SK-N-SH (cell line): ENCODE results near the gene SBDS. TPM values are rescaled to one million over a fixed set of nuclear protein-coding genes. Genes with fewer than 3 reads are reported as not detected.
"Not testable (repeated sequence)": the region's sequence is repeated elsewhere in the genome, so short reads cannot be mapped to it uniquely, and the experiment has no call there.

Source experiments
- CTCF ChIA-PET: fragments of 300-600, 350-600 bp; formaldehyde crosslinking; extraction: SDS; loops from one replicate; lab custom pipeline; 2021; lab: Yijun Ruan, JAX
- POLR2A ChIA-PET: fragments of 350-600 bp; sonication (Branson Sonifier 250); formaldehyde crosslinking; extraction: SDS; loops from one replicate; lab custom pipeline; 2020; ENCODE audit warnings: antibody characterized with exemption, inconsistent platforms; lab: Yijun Ruan, JAX
- DNase-seq: peaks from one replicate; pipeline ENCODE4 v3.0.0; 2012
- H2AFZ ChIP-seq: fragments of 200-600 bp; sonication (generic); 2 replicates; pipeline ENCODE4 v1.8.1; 2016; ENCODE audit warnings: antibody characterized with exemption, mild to moderate bottlenecking, low read depth
- H3F3A ChIP-seq: fragments of 200-600 bp; sonication (generic); replicated peaks from 2 replicates; pipeline ENCODE3; 2016; ENCODE audit warnings: antibody characterized with exemption, mild to moderate bottlenecking; ENCODE audit not compliant: insufficient read depth
- H3K27ac ChIP-seq, 2 experiments: fragments of 200-500 bp in 1 of 2; fragments of 200-600 bp in 1 of 2; sonication (Bioruptor generic) in 1 of 2; sonication (generic), shearing (Covaris generic) in 1 of 2; 2 replicates each; pipeline versions ENCODE4 v1.5.1 to v1.6.1; 2014 to 2016; ENCODE audit warnings: low read depth in 2 of 2, inconsistent platforms in 1 of 2, low read length in 1 of 2, mild to moderate bottlenecking in 1 of 2, mixed read lengths in 1 of 2
- H3K27me3 ChIP-seq: fragments of 200-600 bp; sonication (generic), shearing (Covaris generic); 2 replicates; pipeline ENCODE4 v1.6.1; 2016; ENCODE audit warnings: mixed run types; ENCODE audit not compliant: insufficient read depth
- H3K36me3 ChIP-seq, 2 experiments: fragments of 200-500 bp in 1 of 2; fragments of 200-600 bp in 1 of 2; sonication (Bioruptor generic) in 1 of 2; sonication (generic) in 1 of 2; replicated peaks in 1 of 2; 2 replicates each; pipeline versions ENCODE3 to v1.5.1; 2014 to 2016; ENCODE audit warnings: low read length in 1 of 2, mild to moderate bottlenecking in 1 of 2; ENCODE audit not compliant: insufficient read depth in 2 of 2, control insufficient read depth in 1 of 2
- H3K4me1 ChIP-seq, 2 experiments: fragments of 200-500 bp in 1 of 2; fragments of 200-600 bp in 1 of 2; sonication (Bioruptor generic) in 1 of 2; sonication (generic), shearing (Covaris generic) in 1 of 2; 2 replicates each; pipeline versions ENCODE4 v1.5.1 to v1.6.1; 2014 to 2016; ENCODE audit warnings: low read depth in 1 of 2, low read length in 1 of 2, mixed run types in 1 of 2; ENCODE audit not compliant: insufficient read depth in 2 of 2, control insufficient read depth in 1 of 2
- H3K4me2 ChIP-seq: fragments of 200-600 bp; sonication (generic), shearing (Covaris generic); 2 replicates; pipeline ENCODE4 v1.6.1; 2017; ENCODE audit warnings: mixed run types
- H3K4me3 ChIP-seq, 2 experiments: fragments of 200-500 bp in 1 of 2; fragments of 200-600 bp in 1 of 2; sonication (Bioruptor generic) in 1 of 2; sonication (generic), shearing (Covaris generic) in 1 of 2; 2 replicates each; pipeline versions ENCODE4 v1.5.1 to v1.8.1; 2014 to 2016; ENCODE audit warnings: low read depth in 2 of 2, inconsistent platforms in 1 of 2, low read length in 1 of 2, mild to moderate bottlenecking in 1 of 2, mixed read lengths in 1 of 2, moderate library complexity in 1 of 2
- H3K79me2 ChIP-seq: fragments of 200-600 bp; sonication (generic); 2 replicates; pipeline ENCODE4 v1.8.1; 2017; ENCODE audit warnings: mild to moderate bottlenecking; ENCODE audit not compliant: insufficient read depth
- H3K9ac ChIP-seq: fragments of 200-600 bp; sonication (generic); 2 replicates; pipeline ENCODE4 v1.6.1; 2017; ENCODE audit warnings: mixed run types
- H3K9me2 ChIP-seq: fragments of 200-600 bp; sonication (generic); 2 replicates; pipeline ENCODE4 v1.6.1; 2017; ENCODE audit warnings: mixed run types
- H3K9me3 ChIP-seq: fragments of 200-600 bp; sonication (generic); 2 replicates; pipeline ENCODE4 v1.6.1; 2017; ENCODE audit warnings: mixed run types, mild to moderate bottlenecking, moderate library complexity
- H4K20me1 ChIP-seq: fragments of 200-600 bp; sonication (generic); 2 replicates; pipeline ENCODE4 v1.6.1; 2017; ENCODE audit warnings: mild to moderate bottlenecking, mixed run types; ENCODE audit not compliant: insufficient read depth
- ELF1 ChIP-seq: IDR thresholded peaks from 2 replicates; pipeline ENCODE4 v1.4.0; 2012
- EP300 ChIP-seq, 2 experiments: IDR thresholded peaks; 2 replicates each; pipeline versions ENCODE4 v1.4.0 to v1.6.1; 2012; ENCODE audit warnings: borderline replicate concordance in 1 of 2, low read depth in 1 of 2, low read length in 1 of 2
- EZH2phosphoT487 ChIP-seq: fragments of 200-600 bp; sonication (generic); IDR thresholded peaks from 2 replicates; pipeline ENCODE4 v1.6.1; 2017; ENCODE audit warnings: low read depth, mixed run types, mild to moderate bottlenecking, antibody characterized with exemption, moderate library complexity, borderline replicate concordance
- FOSL2 ChIP-seq: IDR thresholded peaks from 2 replicates; pipeline ENCODE4 v1.4.0; 2012; ENCODE audit warnings: low read depth, mild to moderate bottlenecking, moderate library complexity, borderline replicate concordance
- FOXM1 ChIP-seq: IDR thresholded peaks from 2 replicates; pipeline ENCODE4 v1.4.0; 2012; ENCODE audit warnings: low read depth, mild to moderate bottlenecking
- GATA2 ChIP-seq: sonication (generic); formaldehyde crosslinking; IDR thresholded peaks from 2 replicates; pipeline ENCODE4 v1.5.0; 2020; ENCODE audit warnings: mild to moderate bottlenecking, missing genetic modification reagents
- JUND ChIP-seq: IDR thresholded peaks from 2 replicates; pipeline ENCODE4 v1.4.0; 2012
- MAX ChIP-seq: IDR thresholded peaks from 2 replicates; pipeline ENCODE4 v1.4.0; 2012; ENCODE audit warnings: low read depth
- MEF2A ChIP-seq: IDR thresholded peaks from 2 replicates; pipeline ENCODE4 v1.4.0; 2012; ENCODE audit warnings: low read depth, borderline replicate concordance
- RCOR1 ChIP-seq: fragments of 150-350 bp; IDR thresholded peaks from 2 replicates; pipeline ENCODE4 v1.6.1; 2017; ENCODE audit warnings: antibody characterized with exemption, low read length
- RFX5 ChIP-seq: IDR thresholded peaks from 2 replicates; pipeline ENCODE4 v1.6.1; 2012; ENCODE audit warnings: mild to moderate bottlenecking, improper control_type of control experiment, low read length
- RXRA ChIP-seq: IDR thresholded peaks from 2 replicates; pipeline ENCODE4 v1.4.0; 2012; ENCODE audit warnings: low read depth, mild to moderate bottlenecking, borderline replicate concordance
- SMC3 ChIP-seq: IDR thresholded peaks from 2 replicates; pipeline ENCODE4 v1.6.1; 2012; ENCODE audit warnings: low read depth, low read length, improper control_type of control experiment
- TAF1 ChIP-seq: IDR thresholded peaks from 2 replicates; pipeline ENCODE4 v1.6.1; 2012; ENCODE audit warnings: low read depth, mild to moderate bottlenecking, low read length, moderate library complexity, borderline replicate concordance
- TEAD4 ChIP-seq: IDR thresholded peaks from 2 replicates; pipeline ENCODE4 v1.4.0; 2012; ENCODE audit warnings: mild to moderate bottlenecking, borderline replicate concordance; ENCODE audit not compliant: insufficient read depth
- USF1 ChIP-seq: IDR thresholded peaks from 2 replicates; pipeline ENCODE4 v1.4.0; 2012; ENCODE audit warnings: low read depth, borderline replicate concordance
- ZBTB33 ChIP-seq: IDR thresholded peaks from 2 replicates; pipeline ENCODE4 v1.4.0; 2012; ENCODE audit warnings: low read depth, borderline replicate concordance
- WGBS: methylation state at CpG from one replicate; pipeline ENCODE4 v1.1.6; 2017; ENCODE audit warnings: low lambda C conversion rate; 5-methylcytosine and 5-hydroxymethylcytosine counted together
- polyA plus RNA-seq, 3 experiments: library from polyadenylated mRNA; depleted of rRNA; stranded (reverse); fragments of >200 nt; gene quantifications; 2 replicates each; pipeline ENCODE4 v1.2.3, GENCODE V29; 2012
- TF ChIP-seq, protein P1 (sequence below): fragments of 150-350 bp; IDR thresholded peaks from 2 replicates; pipeline ENCODE4 v1.6.1; 2016; ENCODE audit warnings: mild to moderate bottlenecking, low read depth, low read length
- TF ChIP-seq, protein P2 (sequence below): IDR thresholded peaks from 2 replicates; pipeline ENCODE4; 2012

Gene SBDS
- polyA plus RNA-seq, 1 of the 3 experiments (the other 2 are of a cell fraction), result 49.5 TPM

- no peak for DNase-seq
- Histone ChIP-seq H3K79me2 (no peaks in the 10 kb centered on the region), H3K4me1 (peaks cover 0 to 9% of the 10 kb centered on the region in 2 experiments; a peak in 1 of 4 replicates), H3K36me3 (peaks cover 0 to 32% of the 10 kb centered on the region in 2 experiments), H3K4me3 (no peak overlapping the region), H3K9me2 (no peaks in the 10 kb centered on the region), H3K4me2 (no peak overlapping the region), H3F3A (no peaks in the 10 kb centered on the region), H2AFZ (no peak overlapping the region), H3K27ac (no peak overlapping the region), H4K20me1 (no peaks in the 10 kb centered on the region), H3K27me3 (no peaks in the 10 kb centered on the region), H3K9me3 (no peaks in the 10 kb centered on the region), H3K9ac (no peak overlapping the region)
- POLR2A ChIA-PET, result no interaction called here
- TF ChIP-seq, protein P1, sequence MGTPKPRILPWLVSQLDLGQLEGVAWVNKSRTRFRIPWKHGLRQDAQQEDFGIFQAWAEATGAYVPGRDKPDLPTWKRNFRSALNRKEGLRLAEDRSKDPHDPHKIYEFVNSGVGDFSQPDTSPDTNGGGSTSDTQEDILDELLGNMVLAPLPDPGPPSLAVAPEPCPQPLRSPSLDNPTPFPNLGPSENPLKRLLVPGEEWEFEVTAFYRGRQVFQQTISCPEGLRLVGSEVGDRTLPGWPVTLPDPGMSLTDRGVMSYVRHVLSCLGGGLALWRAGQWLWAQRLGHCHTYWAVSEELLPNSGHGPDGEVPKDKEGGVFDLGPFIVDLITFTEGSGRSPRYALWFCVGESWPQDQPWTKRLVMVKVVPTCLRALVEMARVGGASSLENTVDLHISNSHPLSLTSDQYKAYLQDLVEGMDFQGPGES, result no peak
- no peak for TF ChIP-seq FOXM1
- TF ChIP-seq GATA2, result no peak
- TF ChIP-seq MEF2A, result no peak
- no peak for TF ChIP-seq FOSL2
- TF ChIP-seq RCOR1, result no peak
- no peak for TF ChIP-seq TEAD4
- no peak for TF ChIP-seq JUND
- TF ChIP-seq SMC3, result no peak
- TF ChIP-seq EZH2phosphoT487, result no peak
- no peak for TF ChIP-seq ELF1
- no peak for TF ChIP-seq MAX
- TF ChIP-seq, protein P2, sequence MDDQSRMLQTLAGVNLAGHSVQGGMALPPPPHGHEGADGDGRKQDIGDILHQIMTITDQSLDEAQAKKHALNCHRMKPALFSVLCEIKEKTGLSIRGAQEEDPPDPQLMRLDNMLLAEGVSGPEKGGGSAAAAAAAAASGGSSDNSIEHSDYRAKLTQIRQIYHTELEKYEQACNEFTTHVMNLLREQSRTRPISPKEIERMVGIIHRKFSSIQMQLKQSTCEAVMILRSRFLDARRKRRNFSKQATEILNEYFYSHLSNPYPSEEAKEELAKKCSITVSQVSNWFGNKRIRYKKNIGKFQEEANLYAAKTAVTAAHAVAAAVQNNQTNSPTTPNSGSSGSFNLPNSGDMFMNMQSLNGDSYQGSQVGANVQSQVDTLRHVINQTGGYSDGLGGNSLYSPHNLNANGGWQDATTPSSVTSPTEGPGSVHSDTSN, result no peak
- no peak for TF ChIP-seq TAF1
- no peak for TF ChIP-seq ZBTB33
- no peak for TF ChIP-seq USF1
- TF ChIP-seq EP300 (IDR thresholded peaks at IDR 0.05; ENCODE audit: borderline replicate concordance in 1 of 2, low read depth in 1 of 2, low read length in 1 of 2), result no peak
- TF ChIP-seq RFX5, result no peak
- TF ChIP-seq RXRA, result no peak
- WGBS, result 98% methylated on average over 5 of the region's 5 CpGs
- CTCF ChIA-PET, result no interaction called here
Observed at GRCh38 chr7:67033251-67033650, 37.9 kb upstream of the SBDS start.

- DNase-seq, H3K79me2 ChIP-seq, H3K4me3 ChIP-seq, H3K27ac ChIP-seq, H4K20me1 ChIP-seq, H2AFZ ChIP-seq, H3K4me1 ChIP-seq, H3K9ac ChIP-seq, H3K27me3 ChIP-seq, H3F3A ChIP-seq, POLR2A ChIA-PET, H3K9me3 ChIP-seq, H3K4me2 ChIP-seq, H3K9me2 ChIP-seq, CTCF ChIA-PET: not testable (repeated sequence)
- peaks cover 0 to 43% of the 10 kb centered on the region in 2 experiments for H3K36me3 ChIP-seq
- 99% methylated on average over 2 of the region's 2 CpGs for WGBS
Observed at GRCh38 chr7:67031685-67032084, 36.3 kb upstream of the SBDS start.
